KOPT-K1 (cell line): Measurements from ENCODE around the gene STXBP5.
"Not testable (repeated sequence)": the region's sequence is repeated elsewhere in the genome, so short reads cannot be mapped to it uniquely, and the experiment has no call there.

ENCODE experiments used
- H3K27ac ChIP-seq: fragments of 200-600 bp; sonication (generic); 2 replicates; pipeline ENCODE4 v1.5.1; 2016; ENCODE audit warnings: antibody characterized with exemption, mild to moderate bottlenecking, low read depth, low read length; ENCODE audit not compliant: poor library complexity, severe bottlenecking
- H3K36me3 ChIP-seq: fragments of 200-600 bp; sonication (generic); 2 replicates; pipeline ENCODE4 v1.5.1; 2017; ENCODE audit warnings: antibody characterized with exemption, mild to moderate bottlenecking, low read length, moderate library complexity; ENCODE audit not compliant: insufficient read depth
- H3K9me3 ChIP-seq: fragments of 200-600 bp; sonication (generic); 2 replicates; pipeline ENCODE4 v1.5.1; 2017; ENCODE audit warnings: antibody characterized with exemption, low read length, mild to moderate bottlenecking; ENCODE audit not compliant: insufficient read depth, poor library complexity, severe bottlenecking

Gene STXBP5

DNA sequence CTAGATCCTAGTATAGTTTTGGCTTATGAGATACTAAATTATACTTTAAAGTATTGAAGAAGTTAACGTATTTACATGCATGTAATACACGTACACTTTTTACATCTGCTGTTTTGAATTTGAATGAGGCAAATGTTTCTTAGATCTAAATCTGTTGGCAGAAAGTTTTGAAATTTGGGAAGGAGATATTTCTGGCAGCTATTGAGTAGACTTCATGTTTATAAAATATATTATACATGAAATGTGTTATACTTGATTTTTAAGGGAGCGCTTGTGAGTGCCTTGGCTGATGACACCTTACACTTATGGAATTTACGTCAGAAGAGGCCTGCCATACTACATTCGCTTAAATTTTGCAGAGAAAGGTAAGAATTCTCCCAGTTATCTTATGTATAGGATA, 34.7 kb downstream of the STXBP5 start:
- Histone ChIP-seq H3K36me3 (no peaks in the 10 kb centered on the region), H3K27ac (no peak overlapping the region), H3K9me3 (no peaks in the 10 kb centered on the region)

DNA sequence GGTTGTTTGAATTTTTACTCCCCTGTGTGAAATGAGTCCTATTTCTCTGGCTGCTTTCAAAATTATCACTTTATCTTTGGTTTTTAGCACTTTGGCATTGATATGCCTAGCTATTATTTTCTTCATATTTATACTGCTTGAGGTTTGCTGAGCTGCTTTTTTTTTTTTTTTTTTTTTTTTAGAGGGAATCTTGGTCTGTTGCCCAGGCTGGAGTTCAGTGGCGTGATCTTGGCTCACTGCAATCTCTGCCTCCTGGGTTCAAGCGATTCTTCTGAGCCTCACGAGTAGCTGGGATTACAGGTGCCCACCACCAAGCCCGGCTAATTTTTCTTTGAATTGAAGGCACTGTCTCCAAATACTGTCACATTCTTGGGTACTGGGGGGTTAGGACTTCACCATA, 40.6 kb downstream of the STXBP5 start:
- Histone ChIP-seq H3K9me3 (no peaks in the 10 kb centered on the region), H3K27ac (no peak overlapping the region), H3K36me3 (no peaks in the 10 kb centered on the region)

- H3K9me3 ChIP-seq, result no peaks in the 10 kb centered on the region
- H3K36me3 ChIP-seq, result no peaks in the 10 kb centered on the region
- no peak overlapping the region for H3K27ac ChIP-seq
These were observed 41.5 kb downstream of the STXBP5 start for GRCh38 chr6:147245693-147246092.

- H3K9me3 ChIP-seq, result no peaks in the 10 kb centered on the region
- H3K27ac ChIP-seq, result no peak overlapping the region
- H3K36me3 ChIP-seq, result no peaks in the 10 kb centered on the region; the same call in 1 of the 2 replicates
These were observed 42.8 kb downstream of the STXBP5 start for GRCh38 chr6:147246853-147247635.

DNA sequence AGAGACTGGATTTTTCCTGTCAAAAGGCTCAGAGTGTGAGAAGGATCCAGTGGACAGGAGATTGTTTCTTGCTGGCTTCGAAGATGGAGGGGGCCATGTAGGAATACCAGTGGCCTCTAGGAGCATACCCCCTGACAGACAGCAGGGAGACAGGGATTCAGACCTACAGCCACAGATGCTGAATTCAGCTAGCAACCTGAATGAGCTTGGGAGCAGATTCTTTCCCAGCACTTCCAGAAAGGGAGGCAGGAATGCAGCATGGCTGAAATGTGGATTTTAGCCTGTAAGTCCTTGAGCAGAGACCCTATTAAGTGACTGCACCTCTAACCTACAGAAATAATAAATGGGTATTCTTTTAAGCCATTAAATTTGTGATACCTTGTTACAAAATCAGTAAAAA, 44.6 kb downstream of the STXBP5 start:
- Histone ChIP-seq H3K27ac (no peak overlapping the region), H3K9me3 (no peaks in the 10 kb centered on the region), H3K36me3 (no peaks in the 10 kb centered on the region; the same call in 1 of the 2 replicates)

DNA sequence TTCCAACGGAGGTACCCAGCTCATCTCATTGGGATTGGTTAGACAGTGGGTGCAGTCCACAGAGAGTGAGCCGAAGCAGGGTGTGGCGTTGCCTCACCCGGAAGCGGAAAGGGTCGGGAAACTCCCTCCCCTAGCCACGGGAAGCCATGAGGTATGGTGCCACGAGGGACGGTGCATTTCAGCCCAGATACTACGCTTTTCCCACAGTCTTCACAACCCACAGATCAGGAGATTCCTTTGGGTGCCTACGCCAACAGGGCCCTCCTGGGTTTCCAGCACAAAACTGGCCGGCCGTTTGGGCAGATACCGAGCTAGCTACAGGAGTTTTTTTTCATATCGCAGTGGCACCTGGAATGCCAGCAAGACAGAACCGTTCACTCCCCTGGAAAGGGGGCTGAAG, 46.9 kb downstream of the STXBP5 start:
- Histone ChIP-seq H3K9me3 (no peaks in the 10 kb centered on the region), H3K27ac (no peak overlapping the region), H3K36me3 (no peaks in the 10 kb centered on the region; the same call in 1 of the 2 replicates)

- H3K36me3 ChIP-seq, H3K27ac ChIP-seq, H3K9me3 ChIP-seq: not testable (repeated sequence)
These were observed 50.8 kb downstream of the STXBP5 start for GRCh38 chr6:147254929-147255473.

DNA sequence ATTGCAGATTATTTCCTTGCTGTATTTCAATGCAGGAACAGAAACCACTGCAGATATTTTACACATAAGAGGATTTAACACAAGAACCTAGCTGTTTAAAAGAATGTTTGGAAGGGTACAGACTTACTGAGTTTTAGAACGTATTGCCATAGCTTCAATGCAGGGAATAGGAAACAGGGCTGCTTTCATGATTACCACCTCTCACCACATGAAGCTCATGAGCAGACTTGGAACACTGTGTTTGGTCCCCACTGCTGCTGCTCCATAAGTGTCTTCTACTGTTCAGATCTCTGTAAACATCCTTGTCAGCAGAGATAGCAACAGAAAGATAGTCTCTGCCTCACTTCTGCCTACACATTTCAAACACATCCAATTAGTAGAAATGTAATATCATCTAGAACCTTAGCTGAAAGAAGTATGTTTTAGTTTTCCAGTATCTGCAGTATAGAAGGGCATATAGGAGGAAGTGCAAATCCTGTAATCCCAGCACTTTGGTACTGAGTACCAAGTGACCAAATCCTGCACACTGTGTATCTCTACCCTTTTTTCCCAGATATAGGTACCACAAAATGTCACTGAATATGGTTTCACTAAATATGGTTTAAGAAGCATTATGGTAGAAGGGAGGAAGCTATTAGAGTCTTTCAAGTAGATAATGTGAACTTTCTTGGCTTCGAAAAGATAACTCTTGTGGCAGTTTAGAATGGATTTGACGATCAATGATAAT, 51.9 kb downstream of the STXBP5 start:
- H3K36me3 ChIP-seq, result no peaks in the 10 kb centered on the region; the same call in 1 of the 2 replicates
- H3K9me3 ChIP-seq, result no peaks in the 10 kb centered on the region
- no peak overlapping the region for H3K27ac ChIP-seq

DNA sequence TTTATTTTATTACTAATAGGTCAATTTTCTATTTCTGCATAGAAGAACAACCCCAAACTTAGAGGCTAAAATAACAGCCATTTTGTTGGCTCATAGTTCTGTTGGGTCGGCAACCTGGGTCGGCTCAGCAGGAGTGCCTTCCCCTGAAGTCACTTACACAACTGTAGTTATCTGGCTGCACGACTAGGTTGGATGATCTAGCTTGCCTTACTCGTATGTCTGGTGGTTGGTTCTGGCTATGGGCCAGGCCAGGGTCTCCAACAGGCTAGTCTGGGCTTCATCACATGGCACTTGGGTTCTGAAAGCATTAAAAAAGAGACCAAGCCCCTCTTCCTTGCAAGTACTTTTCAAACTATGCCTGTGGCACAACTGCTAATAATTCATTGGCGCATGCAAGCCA, 53.5 kb downstream of the STXBP5 start:
- no peak overlapping the region for H3K27ac ChIP-seq
- no peaks in the 10 kb centered on the region for H3K36me3 ChIP-seq
- H3K9me3 ChIP-seq, result no peaks in the 10 kb centered on the region

- Histone ChIP-seq H3K36me3 (no peaks in the 10 kb centered on the region), H3K9me3 (no peaks in the 10 kb centered on the region), H3K27ac (no peak overlapping the region)
These were observed 55.9 kb downstream of the STXBP5 start for GRCh38 chr6:147260091-147260490.

DNA sequence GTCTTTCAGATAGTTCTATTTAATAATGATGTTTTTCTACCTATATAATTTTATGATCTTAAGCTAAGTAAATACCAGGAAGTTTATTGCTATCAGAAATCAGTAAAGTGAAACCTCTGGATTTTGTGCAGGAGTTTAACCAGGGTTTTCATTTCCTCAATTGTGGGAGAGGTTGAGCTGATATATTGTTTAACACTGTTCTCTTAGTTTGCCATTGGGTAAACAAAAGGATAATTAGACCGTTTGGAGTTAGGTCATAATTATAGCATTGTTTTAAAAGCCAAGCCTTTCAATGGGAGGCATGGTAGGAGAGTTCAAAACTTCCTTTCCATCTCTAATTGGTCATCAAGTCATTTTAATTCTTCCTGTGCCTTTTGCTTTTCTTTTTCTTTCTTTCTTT, 58.7 kb downstream of the STXBP5 start:
- H3K36me3 ChIP-seq, result 0 out of 2 replicates have a peak, but pooled peaks cover 4% of the 10 kb centered on the region

DNA sequence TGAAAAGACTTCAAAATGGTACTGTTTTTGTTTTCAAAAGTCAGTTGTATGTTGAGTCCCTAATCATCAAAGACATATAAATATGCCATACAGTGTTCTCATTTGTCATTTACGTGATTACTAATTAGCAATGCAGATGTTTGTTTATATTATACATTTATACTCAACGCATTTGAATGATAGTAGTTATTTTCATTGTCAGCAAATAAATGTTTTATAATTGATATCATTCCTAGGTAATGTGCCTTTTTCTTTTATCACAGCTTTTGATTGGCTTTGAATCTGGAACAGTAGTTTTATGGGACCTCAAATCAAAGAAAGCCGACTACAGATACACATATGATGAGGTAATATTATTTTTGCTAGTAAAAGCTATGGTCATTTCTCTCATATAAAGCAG, 62.6 kb downstream of the STXBP5 start:
- Histone ChIP-seq H3K27ac (no peak overlapping the region), H3K9me3 (no peaks in the 10 kb centered on the region), H3K36me3 (0 out of 2 replicates have a peak, but pooled peaks cover 4% of the 10 kb centered on the region)

More for the DNA sequence above, 58.7 kb downstream of the STXBP5 start:
- Histone ChIP-seq H3K27ac (no peak overlapping the region), H3K9me3 (no peaks in the 10 kb centered on the region)

GRCh38 chr6:147267658-147268057, 63.4 kb downstream of the STXBP5 start:
- Histone ChIP-seq H3K27ac (no peak overlapping the region), H3K36me3 (0 out of 2 replicates have a peak, but pooled peaks cover 4% of the 10 kb centered on the region), H3K9me3 (no peaks in the 10 kb centered on the region)

GRCh38 chr6:147268254-147268653, 64.0 kb downstream of the STXBP5 start:
- H3K36me3 ChIP-seq, result 0 out of 2 replicates have a peak, but pooled peaks cover 4% of the 10 kb centered on the region
- H3K27ac ChIP-seq, result no peak overlapping the region
- no peaks in the 10 kb centered on the region for H3K9me3 ChIP-seq

DNA sequence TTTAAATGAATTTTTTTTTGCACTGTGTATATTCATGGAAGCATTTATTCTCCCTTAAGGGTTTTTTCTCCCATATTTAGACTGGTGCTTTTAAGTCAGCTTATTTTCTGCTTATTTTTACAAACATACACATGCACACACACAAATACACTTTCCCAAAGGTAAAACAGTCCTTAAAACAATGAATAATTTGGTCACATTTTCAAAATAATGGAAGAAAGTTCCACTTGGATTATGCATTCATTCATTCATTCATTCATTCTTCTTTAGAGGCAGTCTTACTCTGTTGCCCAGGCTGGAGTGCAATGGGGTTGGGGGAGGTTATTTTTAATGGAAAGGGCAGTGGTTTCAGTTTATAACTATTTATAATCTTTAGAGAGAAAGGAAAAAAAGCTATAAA, 69.8 kb downstream of the STXBP5 start:
- no peak overlapping the region for H3K27ac ChIP-seq
- H3K36me3 ChIP-seq, result no peaks in the 10 kb centered on the region; the same call in none of the 2 replicates
- H3K9me3 ChIP-seq, result no peaks in the 10 kb centered on the region
